Smooth muscle cell (in vitro differentiated cells): Measurements from ENCODE around the gene WDR36. TPM values are rescaled to one million over a fixed set of nuclear protein-coding genes. Genes with fewer than 3 reads are reported as not detected.

Experiments
- DNase-seq: peaks from one replicate; lab custom pipeline; 2025; ENCODE audit not compliant: unreplicated experiment; lab: John Stamatoyannopoulos, UW
- H2AFZ ChIP-seq: fragments of 200-600 bp; sonication (generic); 2 replicates; pipeline ENCODE4 v1.6.0; 2016; ENCODE audit warnings: antibody characterized with exemption, low read depth, mild to moderate bottlenecking
- H3F3A ChIP-seq: fragments of 200-600 bp; sonication (generic); 2 replicates; pipeline ENCODE4 v1.6.0; 2017; ENCODE audit warnings: antibody characterized with exemption, low read depth
- H3K27ac ChIP-seq: fragments of 200-600 bp; sonication (generic); 2 replicates; pipeline ENCODE4 v1.5.1; 2016; ENCODE audit warnings: low read depth, mild to moderate bottlenecking
- H3K27me3 ChIP-seq: fragments of 200-600 bp; sonication (generic); 2 replicates; pipeline ENCODE4 v1.6.1; 2016; ENCODE audit warnings: low read depth, mild to moderate bottlenecking
- H3K36me3 ChIP-seq: fragments of 200-600 bp; sonication (generic); 2 replicates; pipeline ENCODE4 v1.5.1; 2016; ENCODE audit warnings: low read depth
- H3K4me1 ChIP-seq: fragments of 200-600 bp; sonication (generic); 2 replicates; pipeline ENCODE4 v1.5.1; 2016; ENCODE audit warnings: low read depth
- H3K4me2 ChIP-seq: fragments of 200-600 bp; sonication (generic); 2 replicates; pipeline ENCODE4 v1.6.0; 2016; ENCODE audit warnings: mild to moderate bottlenecking
- H3K4me3 ChIP-seq: fragments of 200-600 bp; sonication (generic); 2 replicates; pipeline ENCODE4 v1.5.1; 2016; ENCODE audit warnings: mild to moderate bottlenecking
- H3K79me2 ChIP-seq: fragments of 200-600 bp; sonication (generic); 2 replicates; pipeline ENCODE4 v1.6.0; 2016; ENCODE audit warnings: low read depth, mild to moderate bottlenecking
- H3K9ac ChIP-seq: fragments of 200-600 bp; sonication (generic); 2 replicates; pipeline ENCODE4 v1.6.0; 2016; ENCODE audit warnings: low read depth
- H3K9me3 ChIP-seq: fragments of 200-600 bp; sonication (generic); replicated peaks from 2 replicates; pipeline ENCODE4 v1.5.1; 2016; ENCODE audit warnings: low read depth
- H4K20me1 ChIP-seq: fragments of 200-600 bp; sonication (generic); 2 replicates; pipeline ENCODE4 v1.6.0; 2016; ENCODE audit warnings: low read depth
- WGBS: methylation state at CpG from one replicate; pipeline ENCODE4 v1.1.7; 2016; ENCODE audit warnings: low lambda C conversion rate; 5-methylcytosine and 5-hydroxymethylcytosine counted together
- polyA plus RNA-seq: library from polyadenylated mRNA; unstranded; fragments of >200 nt; fragmentation: Nextera tagmentation; extraction: Ambion mirVana; gene quantifications from 2 replicates; pipeline ENCODE4 v1.2.1, GENCODE V29; 2016
- total RNA-seq: library from RNA; depleted of rRNA; stranded (reverse); fragments of >200 nt; gene quantifications from 2 replicates; pipeline ENCODE4 v1.2.3, GENCODE V29; 2014
- TF ChIP-seq, protein P1 (sequence below): fragments of 200-600 bp; sonication (generic); IDR thresholded peaks from 2 replicates; pipeline ENCODE4 v1.5.1; 2017; ENCODE audit warnings: borderline replicate concordance, mild to moderate bottlenecking, antibody characterized with exemption; ENCODE audit not compliant: insufficient read depth, poor library complexity, severe bottlenecking

The WDR36 gene
- 45.3 and 55.0 TPM in 2 replicates for total RNA-seq
- polyA plus RNA-seq: 10.8 and 12.7 TPM in 2 replicates

DNA sequence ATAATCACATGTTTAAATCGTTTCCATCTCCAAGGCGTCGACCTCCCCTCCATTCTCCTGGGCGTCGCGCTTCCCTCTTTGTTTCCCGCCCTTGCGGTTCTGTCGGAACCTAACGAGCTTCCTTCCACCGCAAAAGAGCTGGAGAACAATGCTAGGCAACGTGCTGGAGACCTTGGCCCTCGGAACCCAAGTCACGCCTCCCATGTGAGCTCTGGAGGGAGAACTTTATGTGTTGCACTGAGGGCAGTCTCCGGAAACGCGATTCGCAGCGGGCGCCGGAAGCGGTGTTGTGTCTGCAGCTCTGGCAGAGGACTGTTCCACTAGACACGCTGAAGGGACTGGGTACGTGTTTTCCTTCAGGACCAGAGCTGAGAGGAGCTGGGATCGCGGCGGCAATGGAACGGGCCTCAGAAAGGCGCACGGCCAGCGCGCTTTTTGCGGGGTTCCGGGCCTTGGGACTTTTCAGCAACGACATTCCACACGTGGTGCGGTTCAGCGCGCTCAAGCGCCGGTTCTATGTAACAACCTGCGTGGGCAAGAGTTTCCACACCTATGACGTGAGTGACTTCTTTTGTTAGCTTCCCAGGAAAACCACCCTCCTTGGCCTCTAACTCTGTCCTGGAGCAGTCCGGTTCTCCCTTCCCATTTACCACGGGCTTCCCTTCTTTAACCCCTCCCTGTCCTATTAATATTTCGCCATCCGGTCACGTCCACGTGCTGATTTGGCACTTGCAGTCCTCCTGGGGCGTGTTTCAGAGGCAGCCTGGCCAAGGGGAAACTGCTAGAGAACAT lies at the start of gene WDR36:
Gene WDR36 (plus strand): TSS at position 287 of the 792 bp plus-strand sequence. CDS start 109 bp downstream, at position 396.
- no peaks in the 10 kb centered on the region for H3F3A ChIP-seq
- TF ChIP-seq, protein P1, sequence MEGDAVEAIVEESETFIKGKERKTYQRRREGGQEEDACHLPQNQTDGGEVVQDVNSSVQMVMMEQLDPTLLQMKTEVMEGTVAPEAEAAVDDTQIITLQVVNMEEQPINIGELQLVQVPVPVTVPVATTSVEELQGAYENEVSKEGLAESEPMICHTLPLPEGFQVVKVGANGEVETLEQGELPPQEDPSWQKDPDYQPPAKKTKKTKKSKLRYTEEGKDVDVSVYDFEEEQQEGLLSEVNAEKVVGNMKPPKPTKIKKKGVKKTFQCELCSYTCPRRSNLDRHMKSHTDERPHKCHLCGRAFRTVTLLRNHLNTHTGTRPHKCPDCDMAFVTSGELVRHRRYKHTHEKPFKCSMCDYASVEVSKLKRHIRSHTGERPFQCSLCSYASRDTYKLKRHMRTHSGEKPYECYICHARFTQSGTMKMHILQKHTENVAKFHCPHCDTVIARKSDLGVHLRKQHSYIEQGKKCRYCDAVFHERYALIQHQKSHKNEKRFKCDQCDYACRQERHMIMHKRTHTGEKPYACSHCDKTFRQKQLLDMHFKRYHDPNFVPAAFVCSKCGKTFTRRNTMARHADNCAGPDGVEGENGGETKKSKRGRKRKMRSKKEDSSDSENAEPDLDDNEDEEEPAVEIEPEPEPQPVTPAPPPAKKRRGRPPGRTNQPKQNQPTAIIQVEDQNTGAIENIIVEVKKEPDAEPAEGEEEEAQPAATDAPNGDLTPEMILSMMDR: no peak
- H3K36me3 ChIP-seq: peaks cover 2% of the 10 kb centered on the region
- peak within 1 kb of the TSS; percentile 87 for H3K4me2 ChIP-seq
- peak within 1 kb of the TSS; percentile 98 for H2AFZ ChIP-seq
- WGBS: 2% methylated on average over 50 of the region's 50 CpGs
- H3K79me2 ChIP-seq: peaks cover 37% of the 10 kb centered on the region
- no peaks in the 10 kb centered on the region for H3K9me3 ChIP-seq
- DNase-seq: peak; percentile 56
- peak within 1 kb of the TSS; percentile 89 for H3K9ac ChIP-seq
- peaks cover 15% of the 10 kb centered on the region for H4K20me1 ChIP-seq
- peaks cover 13% of the 10 kb centered on the region for H3K4me1 ChIP-seq
- no peaks in the 10 kb centered on the region for H3K27me3 ChIP-seq
- H3K4me3 ChIP-seq: peak within 1 kb of the TSS; percentile 64
- peak within 1 kb of the TSS; percentile 68 for H3K27ac ChIP-seq

DNA sequence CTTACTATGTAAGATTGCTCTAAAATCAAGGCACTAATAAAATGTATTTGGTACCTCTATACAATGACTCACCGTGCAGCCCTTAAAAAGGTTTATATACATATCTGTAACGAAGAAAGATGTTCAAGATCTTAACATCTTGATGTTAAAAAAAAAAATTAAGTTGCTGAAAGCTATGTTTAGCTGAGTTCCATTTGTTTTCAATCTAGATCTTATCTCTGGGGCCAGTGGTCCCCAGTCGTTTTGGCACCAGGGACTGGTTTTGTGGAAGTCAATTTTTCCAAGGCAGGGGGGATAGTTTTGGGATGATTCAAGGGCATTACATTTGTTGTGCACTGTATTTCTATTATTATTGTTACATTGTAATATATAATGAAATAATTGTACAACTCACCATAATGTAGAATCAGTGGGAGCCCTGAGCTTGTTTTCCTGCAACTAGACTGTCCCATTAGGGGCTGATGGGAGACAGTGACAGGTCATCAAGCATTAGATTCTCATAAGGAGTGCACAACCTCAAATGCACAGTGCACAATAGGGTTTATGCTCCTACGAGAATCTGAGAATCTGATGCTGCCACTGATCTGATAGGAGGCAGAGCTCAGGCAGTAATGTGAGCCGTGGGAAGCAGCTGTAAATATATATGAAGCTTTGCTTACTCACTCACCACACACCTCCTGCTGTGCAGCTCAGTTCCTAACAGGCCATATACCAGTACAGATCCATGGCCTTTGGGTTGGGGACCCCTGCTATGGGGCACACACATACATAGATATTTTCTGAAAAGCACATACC lies 48.2 kb upstream of the WDR36 start:
- Histone ChIP-seq H3K4me2 (no peak overlapping the region), H4K20me1 (no peaks in the 10 kb centered on the region), H3K9ac (no peak overlapping the region), H3K79me2 (no peaks in the 10 kb centered on the region), H3K4me1 (no peaks in the 10 kb centered on the region), H3K9me3 (no peaks in the 10 kb centered on the region), H3K27ac (no peak overlapping the region), H3K4me3 (no peak overlapping the region), H3K36me3 (no peaks in the 10 kb centered on the region), H3K27me3 (no peaks in the 10 kb centered on the region), H2AFZ (no peak overlapping the region), H3F3A (no peaks in the 10 kb centered on the region)
- WGBS: 30% methylated on average over 5 of the region's 5 CpGs
- DNase-seq: no peak
- TF ChIP-seq, protein P1: no peak

DNA sequence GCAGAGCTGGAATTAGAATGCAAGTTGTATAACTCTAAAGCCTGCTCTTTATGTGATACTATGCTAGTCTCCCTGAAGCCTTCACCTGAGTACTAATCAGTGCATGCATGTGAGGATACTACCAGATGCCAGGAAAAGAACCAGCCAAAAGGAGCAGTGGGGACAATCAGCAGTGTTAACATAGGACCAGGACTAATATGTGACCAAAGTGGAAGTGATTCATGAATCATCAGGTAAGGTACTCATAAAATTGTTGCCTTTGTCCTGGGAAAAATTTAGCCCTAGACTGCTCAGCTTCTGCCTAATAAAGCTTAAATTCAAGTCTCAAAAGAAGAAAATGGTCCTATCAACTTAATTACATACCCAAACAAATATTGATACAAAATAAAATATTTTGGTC lies 34.1 kb upstream of the WDR36 start:
- H4K20me1 ChIP-seq: no peaks in the 10 kb centered on the region
- no peaks in the 10 kb centered on the region for H3K79me2 ChIP-seq
- TF ChIP-seq, protein P1: no peak
- no peaks in the 10 kb centered on the region for H3F3A ChIP-seq
- no peak overlapping the region for H3K4me3 ChIP-seq
- H3K4me2 ChIP-seq: no peak overlapping the region
- H3K27me3 ChIP-seq: no peaks in the 10 kb centered on the region
- H3K27ac ChIP-seq: no peak overlapping the region
- H2AFZ ChIP-seq: no peak overlapping the region
- H3K9me3 ChIP-seq: no peaks in the 10 kb centered on the region
- no peaks in the 10 kb centered on the region for H3K4me1 ChIP-seq
- H3K9ac ChIP-seq: no peak overlapping the region
- no peak for DNase-seq
- H3K36me3 ChIP-seq: no peaks in the 10 kb centered on the region
